ENCODE data around the gene TMEM165.

Gene TMEM165

GRCh38 chr4:55367084-55367722, 28.6 kb upstream of the TMEM165 start:
- Histone ChIP-seq H3K9me3 (ENCODE audit: control insufficient read depth, insufficient read depth, low read length) (no peaks in the 10 kb centered on the region), H3K4me1 (ENCODE audit: control insufficient read depth, insufficient read depth, low read length) (no peaks in the 10 kb centered on the region), H3K27ac (ENCODE audit: low read length) (no peak overlapping the region), H3K27me3 (ENCODE audit: control insufficient read depth, insufficient read depth, low read length) (no peaks in the 10 kb centered on the region), H3K4me3 (ENCODE audit: low read length) (no peak overlapping the region), H3K36me3 (ENCODE audit: control insufficient read depth, insufficient read depth, low read length) (0 out of 2 replicates have a peak, but pooled peaks cover 3% of the 10 kb centered on the region)
- 100% methylated on average over 1 of the region's 6 CpGs for WGBS (ENCODE audit: insufficient coverage, insufficient read length)
- DNase-seq (ENCODE audit: low read depth, low spot score): no peak

- no CpG with 5 or more reads among the region's 2 CpGs for WGBS (ENCODE audit: insufficient coverage, insufficient read length)
- no peaks in the 10 kb centered on the region for H3K9me3 ChIP-seq (ENCODE audit: control insufficient read depth, insufficient read depth, low read length)
- no peak overlapping the region for H3K27ac ChIP-seq (ENCODE audit: low read length)
- H3K4me3 ChIP-seq (ENCODE audit: low read length): no peak overlapping the region
- H3K27me3 ChIP-seq (ENCODE audit: control insufficient read depth, insufficient read depth, low read length): no peaks in the 10 kb centered on the region
- DNase-seq (ENCODE audit: low read depth, low spot score): no peak
- no peaks in the 10 kb centered on the region for H3K36me3 ChIP-seq (ENCODE audit: control insufficient read depth, insufficient read depth, low read length)
- no peaks in the 10 kb centered on the region for H3K4me1 ChIP-seq (ENCODE audit: control insufficient read depth, insufficient read depth, low read length)
Measured at GRCh38 chr4:55369968-55370367, 25.8 kb upstream of the TMEM165 start.

GRCh38 chr4:55372259-55372658, 23.5 kb upstream of the TMEM165 start:
- DNase-seq (ENCODE audit: low read depth, low spot score): no peak
- H3K36me3 ChIP-seq (ENCODE audit: control insufficient read depth, insufficient read depth, low read length): no peaks in the 10 kb centered on the region
- H3K4me1 ChIP-seq (ENCODE audit: control insufficient read depth, insufficient read depth, low read length): no peaks in the 10 kb centered on the region
- no CpG with 5 or more reads among the region's 7 CpGs for WGBS (ENCODE audit: insufficient coverage, insufficient read length)
- H3K27me3 ChIP-seq (ENCODE audit: control insufficient read depth, insufficient read depth, low read length): no peaks in the 10 kb centered on the region
- H3K27ac ChIP-seq (ENCODE audit: low read length): no peak overlapping the region
- no peak overlapping the region for H3K4me3 ChIP-seq (ENCODE audit: low read length)
- H3K9me3 ChIP-seq (ENCODE audit: control insufficient read depth, insufficient read depth, low read length): no peaks in the 10 kb centered on the region

- Histone ChIP-seq H3K9me3 (ENCODE audit: control insufficient read depth, insufficient read depth, low read length) (no peaks in the 10 kb centered on the region), H3K4me3 (ENCODE audit: low read length) (no peak overlapping the region), H3K36me3 (ENCODE audit: control insufficient read depth, insufficient read depth, low read length) (no peaks in the 10 kb centered on the region), H3K27me3 (ENCODE audit: control insufficient read depth, insufficient read depth, low read length) (no peaks in the 10 kb centered on the region), H3K4me1 (ENCODE audit: control insufficient read depth, insufficient read depth, low read length) (no peaks in the 10 kb centered on the region), H3K27ac (ENCODE audit: low read length) (no peak overlapping the region)
- no peak for DNase-seq (ENCODE audit: low read depth, low spot score)
- WGBS (ENCODE audit: insufficient coverage, insufficient read length): no CpG with 5 or more reads among the region's 1 CpG
Measured at GRCh38 chr4:55373461-55373860, 22.3 kb upstream of the TMEM165 start.

GRCh38 chr4:55376698-55377097, 19.1 kb upstream of the TMEM165 start:
- H3K9me3 ChIP-seq (ENCODE audit: control insufficient read depth, insufficient read depth, low read length): no peaks in the 10 kb centered on the region
- H3K4me3 ChIP-seq (ENCODE audit: low read length): no peak overlapping the region
- H3K36me3 ChIP-seq (ENCODE audit: control insufficient read depth, insufficient read depth, low read length): no peaks in the 10 kb centered on the region
- no CpG with 5 or more reads among the region's 2 CpGs for WGBS (ENCODE audit: insufficient coverage, insufficient read length)
- H3K4me1 ChIP-seq (ENCODE audit: control insufficient read depth, insufficient read depth, low read length): no peaks in the 10 kb centered on the region
- no peaks in the 10 kb centered on the region for H3K27me3 ChIP-seq (ENCODE audit: control insufficient read depth, insufficient read depth, low read length)
- no peak for DNase-seq (ENCODE audit: low read depth, low spot score)
- no peak overlapping the region for H3K27ac ChIP-seq (ENCODE audit: low read length)

GRCh38 chr4:55378617-55379467, 16.9 kb upstream of the TMEM165 start:
- 100% methylated on average over 1 of the region's 13 CpGs for WGBS (ENCODE audit: insufficient coverage, insufficient read length)
- H3K4me3 ChIP-seq (ENCODE audit: low read length): no peak overlapping the region
- no peak overlapping the region for H3K27ac ChIP-seq (ENCODE audit: low read length)
- no peaks in the 10 kb centered on the region for H3K9me3 ChIP-seq (ENCODE audit: control insufficient read depth, insufficient read depth, low read length)
- no peaks in the 10 kb centered on the region for H3K27me3 ChIP-seq (ENCODE audit: control insufficient read depth, insufficient read depth, low read length)
- no peak for DNase-seq (ENCODE audit: low read depth, low spot score)
- H3K4me1 ChIP-seq (ENCODE audit: control insufficient read depth, insufficient read depth, low read length): no peaks in the 10 kb centered on the region
- no peaks in the 10 kb centered on the region for H3K36me3 ChIP-seq (ENCODE audit: control insufficient read depth, insufficient read depth, low read length)

GRCh38 chr4:55380576-55380975, 15.2 kb upstream of the TMEM165 start:
- no CpG with 5 or more reads among the region's 2 CpGs for WGBS (ENCODE audit: insufficient coverage, insufficient read length)
- DNase-seq (ENCODE audit: low read depth, low spot score): no peak
- H3K9me3 ChIP-seq (ENCODE audit: control insufficient read depth, insufficient read depth, low read length): no peaks in the 10 kb centered on the region
- no peaks in the 10 kb centered on the region for H3K27me3 ChIP-seq (ENCODE audit: control insufficient read depth, insufficient read depth, low read length)
- no peak overlapping the region for H3K27ac ChIP-seq (ENCODE audit: low read length)
- no peaks in the 10 kb centered on the region for H3K4me1 ChIP-seq (ENCODE audit: control insufficient read depth, insufficient read depth, low read length)
- no peaks in the 10 kb centered on the region for H3K36me3 ChIP-seq (ENCODE audit: control insufficient read depth, insufficient read depth, low read length)
- no peak overlapping the region for H3K4me3 ChIP-seq (ENCODE audit: low read length)

- Histone ChIP-seq H3K36me3 (ENCODE audit: control insufficient read depth, insufficient read depth, low read length) (no peaks in the 10 kb centered on the region), H3K9me3 (ENCODE audit: control insufficient read depth, insufficient read depth, low read length) (no peaks in the 10 kb centered on the region), H3K4me3 (ENCODE audit: low read length) (no peak overlapping the region), H3K27ac (ENCODE audit: low read length) (no peak overlapping the region), H3K4me1 (ENCODE audit: control insufficient read depth, insufficient read depth, low read length) (no peaks in the 10 kb centered on the region), H3K27me3 (ENCODE audit: control insufficient read depth, insufficient read depth, low read length) (no peaks in the 10 kb centered on the region)
- no CpG with 5 or more reads among the region's 7 CpGs for WGBS (ENCODE audit: insufficient coverage, insufficient read length)
- no peak for DNase-seq (ENCODE audit: low read depth, low spot score)
Measured at GRCh38 chr4:55381502-55381901, 14.3 kb upstream of the TMEM165 start.

GRCh38 chr4:55382488-55383003, 13.2 kb upstream of the TMEM165 start:
- WGBS (ENCODE audit: insufficient coverage, insufficient read length): no CpG with 5 or more reads among the region's 3 CpGs
- Histone ChIP-seq H3K27ac (ENCODE audit: low read length) (no peak overlapping the region), H3K4me1 (ENCODE audit: control insufficient read depth, insufficient read depth, low read length) (no peaks in the 10 kb centered on the region), H3K9me3 (ENCODE audit: control insufficient read depth, insufficient read depth, low read length) (no peaks in the 10 kb centered on the region), H3K27me3 (ENCODE audit: control insufficient read depth, insufficient read depth, low read length) (no peaks in the 10 kb centered on the region), H3K36me3 (ENCODE audit: control insufficient read depth, insufficient read depth, low read length) (no peaks in the 10 kb centered on the region), H3K4me3 (ENCODE audit: low read length) (no peak overlapping the region)
- no peak for DNase-seq (ENCODE audit: low read depth, low spot score)

GRCh38 chr4:55385201-55385649, 10.5 kb upstream of the TMEM165 start:
- DNase-seq (ENCODE audit: low read depth, low spot score): no peak
- Histone ChIP-seq H3K27ac (ENCODE audit: low read length) (no peak overlapping the region), H3K36me3 (ENCODE audit: control insufficient read depth, insufficient read depth, low read length) (no peaks in the 10 kb centered on the region), H3K4me1 (ENCODE audit: control insufficient read depth, insufficient read depth, low read length) (no peaks in the 10 kb centered on the region), H3K4me3 (ENCODE audit: low read length) (no peak overlapping the region), H3K9me3 (ENCODE audit: control insufficient read depth, insufficient read depth, low read length) (no peaks in the 10 kb centered on the region), H3K27me3 (ENCODE audit: control insufficient read depth, insufficient read depth, low read length) (no peaks in the 10 kb centered on the region)
- WGBS (ENCODE audit: insufficient coverage, insufficient read length): no CpG with 5 or more reads among the region's 3 CpGs
